ENCODE measurements around the gene PAK3.

The PAK3 gene

GRCh38 chrX:111095974-111096895 is at the start of gene PAK3:
Gene PAK3, plus strand, starts transcription at chrX:111096191. Its CDS starts 26,913 bp downstream, at chrX:111123104.
- Mint-ChIP-seq H3K9me3 (no peaks in the 10 kb centered on the region), H3K4me3 (peak within 1 kb of the TSS; percentile 69), H3K27ac (no peak within 1 kb of the TSS), H3K4me1 (peaks cover 17% of the 10 kb centered on the region), H3K27me3 (peaks cover 17% of the 10 kb centered on the region), H3K36me3 (no peaks in the 10 kb centered on the region)
- peak; percentile 24 for DNase-seq
- CTCF ChIA-PET: no interaction called here

- CTCF ChIA-PET: no interaction called here
- Mint-ChIP-seq H3K27me3 (no peaks in the 10 kb centered on the region), H3K4me1 (peaks cover 2% of the 10 kb centered on the region), H3K4me3 (no peak overlapping the region), H3K36me3 (no peaks in the 10 kb centered on the region), H3K27ac (no peak overlapping the region), H3K9me3 (no peaks in the 10 kb centered on the region)
- no peak for DNase-seq
These were observed 48.4 kb upstream of the PAK3 start for GRCh38 chrX:111047575-111047974.

DNA sequence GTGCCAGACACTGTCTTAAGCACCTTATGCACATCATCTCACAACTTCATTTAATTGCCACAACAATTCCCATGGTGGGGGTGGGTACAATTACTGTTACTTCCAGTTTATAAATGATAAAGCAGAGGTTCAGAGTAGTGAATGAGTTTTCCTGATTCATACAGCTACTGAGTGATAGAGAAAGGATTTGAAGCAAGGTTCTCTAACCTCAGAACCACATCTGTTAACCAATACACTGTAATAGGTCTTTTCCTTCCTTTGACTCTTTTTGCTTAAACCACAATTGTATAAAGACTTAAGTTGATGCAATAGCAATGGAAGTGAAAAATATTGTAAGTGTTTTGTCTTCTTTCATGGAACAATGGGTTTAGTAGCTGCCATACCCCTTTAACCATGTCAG is 43.5 kb upstream of the PAK3 start:
- Mint-ChIP-seq H3K4me3 (no peak overlapping the region), H3K27ac (no peak overlapping the region), H3K36me3 (no peaks in the 10 kb centered on the region), H3K9me3 (no peaks in the 10 kb centered on the region), H3K27me3 (no peaks in the 10 kb centered on the region), H3K4me1 (peaks cover 2% of the 10 kb centered on the region)
- CTCF ChIA-PET: no interaction called here
- no peak for DNase-seq

DNA sequence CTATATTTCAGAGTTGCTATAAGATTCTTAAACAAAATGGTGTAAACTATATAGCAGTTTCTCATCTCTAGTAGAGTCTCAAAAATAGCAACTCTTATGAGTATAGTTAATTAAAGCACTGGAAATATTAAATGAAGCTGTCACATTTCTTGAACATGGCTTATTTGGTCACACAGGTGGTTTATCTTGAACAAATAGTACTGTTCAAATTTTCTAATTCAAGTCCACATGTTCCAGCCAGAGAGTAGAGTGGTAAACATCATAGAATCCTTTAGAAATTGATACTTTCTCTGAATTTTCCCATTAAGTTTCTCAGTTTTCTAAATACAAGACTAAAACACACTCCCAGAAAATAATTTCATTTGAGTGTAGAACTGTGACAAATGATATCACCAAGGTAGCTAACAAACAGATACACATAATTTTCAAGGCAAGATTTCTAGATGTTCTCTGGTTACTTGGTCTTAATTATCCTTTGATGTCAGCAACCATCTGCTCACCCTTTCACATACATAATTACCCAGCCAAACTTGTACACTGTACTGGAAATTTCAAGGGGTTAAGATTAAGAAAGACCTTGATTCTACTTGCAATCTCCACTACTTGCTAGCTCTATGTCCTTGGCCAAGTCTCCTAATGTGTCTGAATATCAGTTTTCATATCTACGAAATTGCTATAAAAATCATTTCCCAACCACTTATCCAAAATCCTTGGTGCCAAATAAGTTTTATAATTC is 24.3 kb upstream of the PAK3 start:
- Mint-ChIP-seq H3K36me3 (no peaks in the 10 kb centered on the region), H3K4me3 (no peak overlapping the region), H3K9me3 (no peaks in the 10 kb centered on the region), H3K27me3 (no peaks in the 10 kb centered on the region), H3K27ac (no peak overlapping the region), H3K4me1 (no peaks in the 10 kb centered on the region)
- DNase-seq: no peak
- CTCF ChIA-PET: interaction anchor here (2.0 kb wide), 1 partner anchor 29 kb away, joined by 4 read pairs; no protein-coding TSS in a partner anchor

DNA sequence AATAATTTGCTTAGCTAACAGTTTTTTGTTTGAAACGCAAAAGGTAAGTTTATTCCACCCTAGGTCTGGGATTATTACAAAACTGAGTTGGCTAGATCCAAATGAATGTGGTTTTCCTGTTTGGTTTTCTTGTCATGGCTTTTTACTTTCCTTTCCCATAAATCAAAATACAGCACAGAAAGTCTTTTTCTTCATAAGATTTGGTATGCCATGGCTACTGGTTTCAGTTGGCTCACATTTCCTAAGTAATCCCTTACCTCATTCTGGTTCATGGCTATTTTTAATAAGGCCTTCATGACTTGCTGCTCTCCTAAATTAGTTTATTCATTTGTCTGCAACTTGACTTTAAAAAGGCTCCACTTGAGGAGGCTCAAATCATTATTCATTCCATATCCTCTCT is 12.9 kb upstream of the PAK3 start:
- CTCF ChIA-PET: no interaction called here
- Mint-ChIP-seq H3K27me3 (no peaks in the 10 kb centered on the region), H3K36me3 (no peaks in the 10 kb centered on the region), H3K9me3 (no peaks in the 10 kb centered on the region), H3K27ac (no peak overlapping the region), H3K4me3 (no peak overlapping the region), H3K4me1 (no peaks in the 10 kb centered on the region)
- DNase-seq: no peak

- H3K4me1 Mint-ChIP-seq: no peaks in the 10 kb centered on the region
- CTCF ChIA-PET: interaction anchor here (0.8 kb wide), 1 partner anchor 14 kb away, joined by 3 read pairs; no protein-coding TSS in a partner anchor
- DNase-seq: no peak
- H3K27ac Mint-ChIP-seq: no peak overlapping the region
- H3K4me3 Mint-ChIP-seq: no peak overlapping the region
- H3K36me3 Mint-ChIP-seq: no peaks in the 10 kb centered on the region
- no peaks in the 10 kb centered on the region for H3K9me3 Mint-ChIP-seq
- no peaks in the 10 kb centered on the region for H3K27me3 Mint-ChIP-seq
These were observed 9.4 kb upstream of the PAK3 start for GRCh38 chrX:111086591-111087006.

GRCh38 chrX:111088628-111089027 is 7.4 kb upstream of the PAK3 start:
- Mint-ChIP-seq H3K27me3 (no peaks in the 10 kb centered on the region), H3K4me3 (no peak overlapping the region), H3K27ac (no peak overlapping the region), H3K9me3 (no peaks in the 10 kb centered on the region), H3K36me3 (no peaks in the 10 kb centered on the region), H3K4me1 (no peaks in the 10 kb centered on the region)
- CTCF ChIA-PET: no interaction called here
- no peak for DNase-seq

DNA sequence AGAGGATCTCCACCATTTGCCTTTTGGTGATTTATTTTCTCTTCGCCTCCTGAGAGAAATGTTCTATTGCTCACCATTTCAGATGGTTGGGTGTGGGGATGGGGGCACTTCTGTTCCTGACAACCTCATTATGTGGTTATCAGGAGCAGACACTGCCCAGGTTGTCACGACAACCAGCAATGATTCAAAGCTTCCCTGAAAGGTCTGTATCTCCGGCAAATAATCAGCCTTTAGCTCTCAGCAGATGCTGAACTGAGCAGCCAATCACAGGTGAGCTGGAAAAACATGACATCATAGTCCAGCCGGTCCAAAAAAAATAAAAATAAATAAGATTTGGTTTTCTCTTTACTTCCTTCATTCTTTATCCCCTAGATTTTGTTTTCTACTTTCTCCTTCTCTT is 5.5 kb upstream of the PAK3 start:
- Mint-ChIP-seq H3K27me3 (peaks cover 6% of the 10 kb centered on the region), H3K9me3 (no peaks in the 10 kb centered on the region), H3K36me3 (no peaks in the 10 kb centered on the region), H3K4me1 (peaks cover under 1% of the 10 kb centered on the region), H3K4me3 (no peak overlapping the region), H3K27ac (no peak overlapping the region)
- CTCF ChIA-PET: no interaction called here
- DNase-seq: no peak

DNA sequence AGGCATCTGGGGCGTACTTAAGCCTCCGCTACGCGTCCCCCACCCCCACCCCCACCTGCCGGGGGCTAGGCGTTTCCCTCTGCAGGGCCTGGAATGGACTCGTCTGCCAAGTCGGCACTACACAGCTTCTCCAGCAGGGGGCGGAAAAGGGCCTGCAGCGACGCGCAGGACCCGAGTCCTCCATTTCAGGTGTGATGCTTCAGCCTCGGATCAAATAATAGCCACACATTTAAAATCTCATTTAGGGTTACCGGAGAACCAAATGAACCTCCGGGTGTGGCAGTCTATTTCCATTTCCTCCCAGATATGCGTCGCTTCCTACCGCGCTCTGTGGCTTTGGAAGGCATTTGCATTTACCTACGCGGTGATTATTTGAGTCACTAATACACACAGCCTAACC is 2.9 kb downstream of the PAK3 start:
- DNase-seq: peak; percentile 70
- peaks cover 17% of the 10 kb centered on the region for H3K27me3 Mint-ChIP-seq
- CTCF ChIA-PET: interaction anchor here (1.0 to 1.1 kb wide), 4 partner anchors 25 to 148 kb away, joined by 3 to 4 read pairs (median 3); no protein-coding TSS in a partner anchor
- no peaks in the 10 kb centered on the region for H3K9me3 Mint-ChIP-seq
- H3K27ac Mint-ChIP-seq: no peak overlapping the region
- peaks cover 17% of the 10 kb centered on the region for H3K4me1 Mint-ChIP-seq
- H3K4me3 Mint-ChIP-seq: no peak overlapping the region
- no peaks in the 10 kb centered on the region for H3K36me3 Mint-ChIP-seq

- DNase-seq: peak; percentile 32
- Mint-ChIP-seq H3K27ac (no peak overlapping the region), H3K4me1 (peaks cover 17% of the 10 kb centered on the region), H3K9me3 (no peaks in the 10 kb centered on the region), H3K27me3 (peaks cover 13% of the 10 kb centered on the region), H3K36me3 (no peaks in the 10 kb centered on the region), H3K4me3 (no peak overlapping the region)
- CTCF ChIA-PET: interaction anchor here (0.7 to 1.8 kb wide), 7 partner anchors 10 to 253 kb away, joined by 3 to 9 read pairs (median 4); no protein-coding TSS in a partner anchor
These were observed 4.2 kb downstream of the PAK3 start for GRCh38 chrX:111100191-111100590.

- Mint-ChIP-seq H3K27me3 (no peaks in the 10 kb centered on the region), H3K4me1 (peaks cover 12% of the 10 kb centered on the region), H3K4me3 (no peak overlapping the region), H3K36me3 (no peaks in the 10 kb centered on the region), H3K9me3 (no peaks in the 10 kb centered on the region), H3K27ac (no peak overlapping the region)
- CTCF ChIA-PET: interaction anchor here (1.5 kb wide), 1 partner anchor 8 kb away, joined by 9 read pairs; no protein-coding TSS in a partner anchor
- DNase-seq: no peak
These were observed 5.6 kb downstream of the PAK3 start for GRCh38 chrX:111101580-111101979.

- no peaks in the 10 kb centered on the region for H3K9me3 Mint-ChIP-seq
- H3K4me1 Mint-ChIP-seq: peaks cover 12% of the 10 kb centered on the region
- no peaks in the 10 kb centered on the region for H3K36me3 Mint-ChIP-seq
- CTCF ChIA-PET: interaction anchor here (0.9 to 2.4 kb wide), 2 partner anchors 12 to 110 kb away, joined by 3 to 6 read pairs; no protein-coding TSS in a partner anchor
- no peaks in the 10 kb centered on the region for H3K27me3 Mint-ChIP-seq
- no peak overlapping the region for H3K27ac Mint-ChIP-seq
- no peak overlapping the region for H3K4me3 Mint-ChIP-seq
- DNase-seq: no peak
These were observed 6.6 kb downstream of the PAK3 start for GRCh38 chrX:111102636-111103035.

DNA sequence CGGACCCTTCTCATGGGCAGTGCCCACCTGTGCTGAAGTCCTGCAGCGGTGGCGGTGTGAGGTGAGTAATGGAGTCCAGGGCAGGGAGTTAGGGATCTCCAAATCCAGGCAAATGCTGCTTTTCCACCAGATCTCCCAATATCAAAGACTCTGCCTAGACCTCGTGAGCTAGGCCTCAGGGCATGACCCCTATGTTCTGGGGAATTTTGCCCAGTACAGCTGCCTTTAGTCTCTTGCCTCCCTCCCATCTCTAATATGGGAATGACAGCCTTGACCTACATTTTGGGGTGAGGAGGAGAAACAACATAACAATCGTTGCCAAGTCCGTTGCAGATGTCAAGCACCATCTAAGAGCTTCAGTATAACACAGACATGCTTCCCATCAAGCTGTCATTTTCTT is 7.3 kb downstream of the PAK3 start:
- H3K4me1 Mint-ChIP-seq: peaks cover 8% of the 10 kb centered on the region
- H3K9me3 Mint-ChIP-seq: no peaks in the 10 kb centered on the region
- no peaks in the 10 kb centered on the region for H3K27me3 Mint-ChIP-seq
- no peak overlapping the region for H3K4me3 Mint-ChIP-seq
- no peaks in the 10 kb centered on the region for H3K36me3 Mint-ChIP-seq
- CTCF ChIA-PET: interaction anchor here (0.9 to 2.4 kb wide), 2 partner anchors 11 to 111 kb away, joined by 3 to 6 read pairs; no protein-coding TSS in a partner anchor
- DNase-seq: no peak
- no peak overlapping the region for H3K27ac Mint-ChIP-seq

GRCh38 chrX:111110098-111110775 is 14.2 kb downstream of the PAK3 start:
- H3K9me3 Mint-ChIP-seq: no peaks in the 10 kb centered on the region
- no peak overlapping the region for H3K27ac Mint-ChIP-seq
- CTCF ChIA-PET: interaction anchor here (2.8 kb wide), 1 partner anchor 10 kb away, joined by 9 read pairs; no protein-coding TSS in a partner anchor
- H3K4me1 Mint-ChIP-seq: no peaks in the 10 kb centered on the region
- no peaks in the 10 kb centered on the region for H3K27me3 Mint-ChIP-seq
- H3K4me3 Mint-ChIP-seq: no peak overlapping the region
- H3K36me3 Mint-ChIP-seq: no peaks in the 10 kb centered on the region
- no peak for DNase-seq

Data from activated naive CD4-positive, alpha-beta T cell treated with anti-CD3 and anti-CD28 coated beads, Interleukin-2, amount 10 ng/mL, durations not matched to agents 7 days and 5 days (primary cell).